ENCODE measurements around the gene PSPC1.

- TF ChIP-seq REST (IDR thresholded peaks at IDR 0.05; ENCODE audit: insufficient replicate concordance, low read depth) (no peak), CTCF (IDR thresholded peaks at IDR 0.05; ENCODE audit: insufficient read depth, low read length) (no peak)
These were observed 10.4 kb downstream of the PSPC1 start for GRCh38 chr13:19772306-19772705.
